ENCODE results near the gene RNF114.

DNA sequence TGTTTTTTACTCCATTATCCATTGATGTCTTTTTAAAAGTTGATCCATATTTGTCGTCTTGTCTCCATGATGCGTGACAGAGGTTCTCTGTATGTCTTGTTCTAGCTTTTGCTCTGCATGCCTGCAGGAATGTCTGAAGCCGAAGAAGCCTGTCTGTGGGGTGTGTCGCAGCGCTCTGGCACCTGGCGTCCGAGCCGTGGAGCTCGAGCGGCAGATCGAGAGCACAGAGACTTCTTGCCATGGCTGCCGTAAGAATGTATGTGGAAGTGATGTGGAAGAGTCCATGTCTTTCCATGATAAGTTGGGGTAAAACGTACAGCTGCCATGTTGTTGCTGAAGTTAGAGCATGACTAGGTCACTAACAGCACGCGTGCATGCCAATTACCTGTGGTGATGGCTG lies 5.3 kb downstream of the RNF114 start:
- TF ChIP-seq POLR2AphosphoS5 (IDR thresholded peaks at IDR 0.05; ENCODE audit: borderline replicate concordance, low read depth, low read length) (no peak), EZH2 (IDR thresholded peaks at IDR 0.05) (no peak)

Measured in SK-N-MC (cell line).